SKM-1 treated with dmso at 0.1 percent for 144 hours (cell line): ENCODE measurements around the gene SCUBE3.

ENCODE experiments used
- DNase-seq: peaks from one replicate; lab custom pipeline; 2025; ENCODE audit not compliant: unreplicated experiment; lab: John Stamatoyannopoulos, UW

SCUBE3 gene

DNA sequence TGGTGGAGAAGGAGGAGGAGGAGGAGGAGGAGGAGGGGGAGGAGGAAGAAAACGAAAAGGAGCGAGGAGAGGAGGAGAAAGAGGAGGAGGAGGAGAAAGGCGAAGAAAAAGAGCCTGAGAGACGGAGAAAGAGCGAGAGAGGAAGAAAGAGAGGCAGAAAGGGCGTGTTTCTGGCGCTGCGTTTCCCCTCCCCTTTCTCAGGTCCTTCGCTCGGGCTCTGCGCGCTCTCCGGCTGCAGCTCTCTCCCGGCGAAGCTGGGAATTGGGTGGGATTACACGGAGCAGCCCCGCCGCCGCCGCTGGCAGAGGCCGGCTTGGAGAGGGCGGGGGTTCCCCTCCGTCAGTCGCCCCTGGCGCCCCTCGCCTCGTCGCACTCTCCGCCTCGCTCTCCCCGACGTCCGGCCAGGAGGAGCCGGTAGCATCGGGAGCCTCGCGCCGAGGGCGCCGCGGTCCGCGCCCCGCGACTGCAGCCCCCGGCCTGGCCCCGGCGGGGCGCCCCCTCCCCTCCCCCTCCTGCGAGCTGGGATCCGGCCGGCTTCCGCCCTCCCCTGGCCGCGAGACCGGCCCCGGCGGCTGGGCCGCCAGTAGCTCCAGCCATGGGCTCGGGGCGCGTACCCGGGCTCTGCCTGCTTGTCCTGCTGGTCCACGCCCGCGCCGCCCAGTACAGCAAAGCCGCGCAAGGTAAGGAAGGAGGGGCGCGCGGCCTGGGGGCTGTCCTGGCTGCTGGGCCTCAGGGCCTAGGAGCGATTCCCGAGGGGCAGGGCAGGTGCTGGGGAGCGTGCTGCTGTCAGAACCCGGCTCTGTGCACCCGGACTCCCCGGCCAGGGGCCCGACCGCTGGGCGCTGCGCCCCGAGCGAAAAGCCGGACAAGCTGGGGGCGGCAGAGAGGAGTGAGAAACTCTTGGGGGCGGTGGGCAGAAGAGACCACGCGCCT lies at the start of gene SCUBE3:
Gene SCUBE3, plus strand, starts transcription at position 133 of the 933 bp plus-strand sequence. Its CDS starts 463 bp downstream, at position 596.
- no peak for DNase-seq

DNA sequence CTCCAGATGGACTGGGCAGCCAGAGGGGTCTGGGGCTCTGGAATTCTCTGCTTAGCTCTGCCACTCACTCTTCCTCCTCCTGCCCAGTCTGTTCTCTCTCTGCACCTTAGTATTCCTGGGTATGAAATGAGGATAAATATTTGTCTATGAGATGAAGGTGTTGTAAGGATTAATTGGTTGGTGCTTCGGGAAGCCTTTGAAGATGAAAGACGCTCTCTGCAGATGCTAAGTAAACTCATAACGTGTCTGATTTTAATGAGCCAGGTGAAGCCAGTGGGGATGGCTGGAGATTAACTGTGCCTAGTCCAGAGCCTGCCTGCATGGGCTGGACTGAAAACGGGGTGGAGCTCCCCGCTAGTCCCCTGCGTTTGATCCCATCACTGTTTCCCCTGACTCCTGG lies 49.5 kb upstream of the SCUBE3 start:
- DNase-seq = no peak

DNA sequence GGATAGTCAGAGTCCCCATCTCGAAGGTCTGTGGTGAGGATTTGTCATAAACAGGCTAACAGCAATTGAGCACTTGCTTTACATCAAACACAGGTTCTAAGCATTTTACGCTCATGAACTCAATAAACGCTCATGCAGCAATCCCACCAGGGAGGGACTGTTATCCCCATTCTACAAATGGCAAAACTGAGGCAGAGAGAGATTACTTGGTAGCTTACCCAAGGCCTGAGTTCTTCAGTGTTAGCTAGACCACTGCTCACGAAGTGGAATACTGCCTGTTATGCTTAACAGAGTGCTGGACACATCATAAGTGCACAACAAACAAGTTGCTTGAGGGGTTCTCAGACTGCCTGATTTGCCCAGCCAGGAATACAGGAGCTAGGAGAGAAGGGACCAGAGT lies 48.9 kb upstream of the SCUBE3 start:
- no peak for DNase-seq

DNA sequence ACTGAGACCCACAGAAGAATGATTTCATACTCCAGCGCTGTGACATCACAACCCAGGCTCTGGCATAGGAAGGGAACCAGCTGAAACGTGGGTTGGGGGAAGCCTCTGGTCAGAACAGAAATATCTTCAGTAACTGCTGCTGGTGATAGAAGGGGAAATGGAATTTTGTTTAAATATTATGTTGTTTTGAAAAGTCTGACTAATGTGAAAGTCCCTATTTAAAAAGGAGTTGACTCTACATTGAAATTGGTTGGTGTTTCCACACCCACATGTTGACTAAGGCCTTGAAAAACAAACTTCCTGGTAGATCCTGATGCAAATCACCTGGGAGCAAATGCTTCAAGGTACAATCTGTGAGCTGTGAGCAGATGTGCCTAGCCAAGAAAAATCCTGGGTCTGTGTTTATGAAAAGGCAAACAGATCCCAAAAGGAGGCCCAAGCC lies 48.1 kb upstream of the SCUBE3 start:
- DNase-seq = no peak

DNA sequence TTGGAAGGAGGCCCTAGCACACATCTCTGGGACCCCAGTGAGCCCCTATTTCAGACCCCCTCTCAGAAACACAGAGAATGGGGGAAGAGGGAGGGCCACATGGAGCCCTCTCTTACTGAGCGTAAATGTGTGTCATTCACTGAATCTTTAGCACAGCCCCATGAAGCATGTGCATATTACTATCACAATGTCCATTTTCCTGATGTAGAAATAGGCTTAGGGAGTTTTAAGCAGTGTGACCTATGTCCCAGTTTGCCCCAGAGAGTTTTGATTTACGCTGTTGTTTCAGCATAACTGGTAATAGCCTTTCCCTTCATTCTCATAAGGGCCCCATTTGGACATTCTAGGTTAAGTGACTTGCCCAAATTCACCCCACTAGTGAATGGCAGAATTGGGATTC lies 47.6 kb upstream of the SCUBE3 start:
- no peak for DNase-seq

DNA sequence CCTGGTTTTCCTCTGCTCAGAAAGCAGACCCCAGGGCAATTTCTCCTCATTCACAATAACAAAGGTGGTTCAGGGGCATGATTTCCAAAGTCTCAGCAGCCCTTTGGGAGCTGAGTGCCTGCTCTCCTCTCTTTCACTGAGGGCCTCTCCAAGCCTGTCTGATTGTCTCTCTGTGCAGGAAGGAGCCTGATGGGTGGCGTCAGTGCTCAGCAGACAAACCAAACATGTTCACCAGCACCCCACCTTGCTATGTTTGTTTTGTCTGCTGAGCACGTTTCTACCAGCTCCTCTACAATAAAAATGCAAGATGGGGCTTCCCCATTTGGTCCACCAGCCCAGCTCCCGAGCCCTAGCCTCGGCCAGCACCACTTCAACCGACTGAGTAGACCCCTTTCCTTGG lies 47.2 kb upstream of the SCUBE3 start:
- no peak for DNase-seq

DNA sequence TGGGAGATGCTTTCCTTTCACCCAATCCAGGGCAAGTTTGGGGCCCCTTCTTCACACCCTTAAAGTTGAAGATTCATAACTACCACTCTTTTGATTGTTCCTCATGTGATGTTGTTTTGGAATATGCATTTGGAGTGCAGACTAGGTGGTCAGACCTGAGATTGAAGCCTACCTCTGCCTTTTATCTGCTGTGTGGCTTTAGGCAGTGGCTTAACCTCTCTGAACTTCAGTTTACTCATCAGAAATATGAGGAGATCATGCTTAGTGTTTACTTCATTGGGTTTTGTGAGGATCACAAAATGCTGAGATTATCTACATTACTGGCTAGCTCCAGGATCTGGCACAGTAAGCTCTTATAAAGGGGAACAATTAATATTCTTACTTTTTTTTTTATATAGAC lies 46.3 kb upstream of the SCUBE3 start:
- DNase-seq = no peak

DNA sequence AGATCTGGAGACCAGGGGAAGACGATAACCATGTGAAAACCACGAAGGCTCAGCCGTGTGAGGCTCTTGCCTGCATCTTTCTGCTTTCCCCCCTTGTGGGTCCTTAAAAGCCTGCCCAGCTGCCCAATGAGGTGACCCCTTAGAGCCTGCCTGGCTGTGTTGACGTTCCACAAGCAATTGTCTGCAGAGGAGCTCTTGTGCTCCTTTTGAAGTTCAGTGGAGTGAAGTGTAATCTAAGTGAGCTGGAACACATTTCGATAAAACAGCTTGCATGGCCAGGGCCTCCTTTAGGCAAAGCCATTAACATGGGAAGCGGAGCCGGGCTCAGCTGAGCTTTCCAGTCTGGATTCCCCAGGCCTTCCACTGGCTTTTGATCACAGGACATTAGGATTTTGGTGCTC lies 45.3 kb upstream of the SCUBE3 start:
- DNase-seq = no peak

DNA sequence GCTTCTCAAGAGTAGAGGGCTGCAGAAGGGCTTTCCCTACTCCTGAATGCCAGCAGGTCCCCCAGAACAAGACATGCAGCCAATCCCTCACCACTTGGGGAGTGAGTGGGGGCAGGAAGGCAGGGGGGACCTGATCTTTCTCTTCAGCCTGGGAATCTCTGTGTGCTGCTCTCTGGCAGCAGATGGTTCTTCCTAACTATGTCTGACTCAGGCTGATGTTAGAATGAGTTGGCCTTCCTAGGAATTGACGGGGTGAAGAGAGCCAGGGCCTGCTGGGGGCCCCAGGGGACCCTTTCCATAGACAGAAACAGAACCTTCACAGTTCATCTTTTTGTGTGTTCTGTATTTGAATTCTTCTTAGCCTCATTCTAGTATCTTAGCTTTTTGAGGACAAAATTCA lies 43.6 kb upstream of the SCUBE3 start:
- no peak for DNase-seq

DNA sequence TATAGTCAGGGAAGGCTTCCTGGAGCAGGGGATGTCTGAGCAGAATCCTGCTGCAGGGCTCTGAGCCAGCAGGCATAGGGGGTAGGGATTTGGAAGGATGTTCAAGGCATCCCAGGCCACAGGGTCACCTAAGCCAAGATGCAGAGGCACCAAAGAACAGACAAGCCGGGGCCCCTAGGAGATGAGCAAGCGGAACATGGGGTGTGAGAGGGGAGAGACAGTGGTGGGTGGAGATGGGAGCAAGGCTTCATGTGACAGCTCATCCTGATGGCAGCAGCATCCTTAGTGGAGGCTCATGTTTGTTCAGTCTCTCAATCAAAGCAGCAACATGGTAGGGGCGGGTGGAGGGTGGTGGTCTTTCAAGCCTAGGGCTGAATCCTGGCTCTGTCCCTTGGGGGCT lies 42.9 kb upstream of the SCUBE3 start:
- no peak for DNase-seq

DNA sequence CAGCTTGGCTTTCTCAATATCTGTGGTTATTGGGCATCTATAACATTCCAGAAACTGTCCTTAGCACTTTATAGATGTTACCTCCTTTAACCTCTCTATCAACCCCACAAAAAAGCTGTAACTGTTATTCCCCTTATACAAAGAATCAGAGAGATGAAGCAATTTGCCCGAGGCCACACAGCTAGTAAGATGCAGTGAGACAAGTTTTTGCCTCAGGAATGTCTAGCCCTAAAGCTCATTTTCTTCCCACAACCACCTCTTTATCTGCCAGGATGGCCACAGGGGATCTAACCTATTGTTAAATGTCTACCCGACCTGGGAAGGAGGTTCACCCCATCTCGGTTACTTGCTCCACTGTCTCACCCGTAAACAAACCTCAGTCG lies 40.7 kb upstream of the SCUBE3 start:
- DNase-seq = no peak

DNA sequence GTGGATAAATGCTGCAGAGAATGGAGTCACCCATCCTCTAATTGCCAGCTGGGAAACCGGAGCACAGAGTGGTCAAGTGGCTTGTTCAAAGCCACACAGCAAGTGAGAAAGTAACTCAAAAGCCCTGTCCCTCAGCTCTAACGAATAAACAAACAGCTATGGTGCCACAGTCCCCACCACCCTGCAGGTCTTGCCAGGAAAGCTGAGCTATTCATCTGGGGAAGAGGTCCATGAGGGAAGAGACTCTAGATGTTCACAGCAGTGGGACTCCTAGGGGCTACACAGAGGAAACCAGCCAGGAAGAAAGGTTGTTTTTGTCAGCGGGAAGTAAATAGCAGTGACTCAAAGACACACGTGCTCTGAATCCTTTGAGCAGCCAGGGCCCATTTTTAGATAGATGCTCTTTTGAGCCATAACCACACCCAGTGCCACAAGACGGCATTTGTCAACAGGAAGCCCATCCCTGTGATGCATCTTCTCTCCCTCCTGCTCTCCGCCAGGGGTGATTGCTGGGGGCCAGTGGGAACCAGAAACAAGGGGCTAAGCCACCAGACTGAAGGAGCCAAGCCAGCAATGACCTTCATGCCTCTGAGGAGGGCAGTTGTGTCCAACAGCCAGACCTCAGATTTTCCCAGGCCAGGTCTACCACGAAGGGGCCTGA lies 40.2 kb upstream of the SCUBE3 start:
- DNase-seq = no peak

DNA sequence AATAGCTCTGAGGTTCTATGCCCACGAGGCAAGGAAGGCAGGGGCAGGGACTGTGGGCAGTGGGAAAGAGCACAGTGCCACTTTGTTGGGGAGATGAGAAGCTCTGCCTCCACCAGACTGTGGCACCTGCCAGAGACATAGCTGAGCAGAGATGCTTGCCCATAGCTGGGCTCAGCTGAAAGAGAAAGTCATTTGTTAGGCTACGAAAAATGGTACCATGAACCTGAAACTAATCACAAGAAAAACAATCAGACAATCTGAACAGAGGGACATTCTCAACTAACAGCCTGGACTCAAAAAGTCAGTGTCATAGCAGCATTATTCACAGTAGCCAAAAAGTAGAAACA lies 39.7 kb upstream of the SCUBE3 start:
- DNase-seq = no peak

DNA sequence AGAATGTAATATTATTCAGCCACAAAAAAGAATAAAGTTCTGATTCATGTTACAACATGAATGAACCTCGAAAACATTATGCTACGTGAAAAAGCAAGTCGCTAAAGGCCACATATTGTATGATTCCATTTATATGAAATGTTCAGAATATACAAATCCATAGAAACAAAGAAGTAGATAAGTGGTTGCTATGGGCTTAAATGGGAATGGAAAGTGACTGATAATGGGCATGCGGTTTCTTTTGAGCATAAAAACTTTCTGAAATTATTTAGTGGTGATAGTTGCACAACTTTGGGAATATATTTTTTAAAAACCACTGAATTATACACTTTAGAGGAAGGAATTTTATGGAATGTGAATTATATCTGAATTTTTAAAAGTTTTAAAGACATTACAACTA lies 39.3 kb upstream of the SCUBE3 start:
- no peak for DNase-seq

DNA sequence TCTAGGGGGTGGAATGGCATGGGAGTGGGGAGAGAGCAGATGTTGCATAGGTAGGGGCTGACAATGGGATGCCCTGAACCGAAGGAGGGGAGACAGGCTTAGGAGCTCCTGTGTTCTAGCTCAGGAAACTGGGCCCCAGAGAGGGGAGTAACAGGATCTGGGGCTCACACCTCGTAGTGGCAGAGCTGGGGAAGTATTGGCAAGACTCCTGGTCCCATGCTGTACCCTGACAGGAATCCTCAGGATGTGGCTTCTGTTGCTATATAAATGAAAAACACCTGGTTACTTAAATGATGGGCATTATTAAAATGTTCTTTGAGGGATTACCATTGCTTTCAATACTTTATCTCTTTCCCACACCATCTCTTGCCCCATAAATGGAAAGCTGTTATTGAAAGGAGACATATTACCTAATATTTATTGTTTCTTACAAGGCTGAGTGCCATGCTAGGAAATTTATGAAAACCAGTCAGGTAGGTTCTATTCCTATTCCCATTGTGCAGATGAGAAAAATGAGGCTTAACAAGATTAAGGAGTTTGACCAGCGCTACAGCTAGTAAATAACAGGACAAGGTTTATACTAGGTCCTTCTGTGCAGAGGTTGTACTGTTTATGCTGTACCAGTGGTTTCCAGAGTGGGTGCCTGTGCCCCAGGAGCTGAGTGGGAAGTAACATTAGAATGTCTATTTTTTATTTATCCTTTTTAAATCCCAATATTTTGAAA lies 37.3 kb upstream of the SCUBE3 start:
- DNase-seq = no peak

DNA sequence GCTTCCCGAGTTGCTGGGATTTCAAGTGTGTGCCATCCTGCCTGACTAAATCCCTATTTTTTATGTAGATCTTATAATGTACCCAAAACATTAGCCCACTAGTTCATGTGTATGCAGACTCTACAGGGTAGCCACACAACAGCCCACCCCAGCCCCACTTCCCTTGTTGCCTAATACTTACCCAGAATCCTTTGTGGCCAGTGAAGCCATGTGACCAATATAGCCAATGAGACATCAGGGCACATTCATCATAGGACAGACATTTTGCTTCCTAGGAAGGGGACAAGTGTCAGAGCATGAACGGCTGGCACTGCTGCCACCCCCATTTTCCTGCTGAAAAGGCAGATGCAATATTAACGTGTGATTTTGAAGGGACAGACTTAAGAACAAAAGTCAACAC lies 36.6 kb upstream of the SCUBE3 start:
- no peak for DNase-seq

DNA sequence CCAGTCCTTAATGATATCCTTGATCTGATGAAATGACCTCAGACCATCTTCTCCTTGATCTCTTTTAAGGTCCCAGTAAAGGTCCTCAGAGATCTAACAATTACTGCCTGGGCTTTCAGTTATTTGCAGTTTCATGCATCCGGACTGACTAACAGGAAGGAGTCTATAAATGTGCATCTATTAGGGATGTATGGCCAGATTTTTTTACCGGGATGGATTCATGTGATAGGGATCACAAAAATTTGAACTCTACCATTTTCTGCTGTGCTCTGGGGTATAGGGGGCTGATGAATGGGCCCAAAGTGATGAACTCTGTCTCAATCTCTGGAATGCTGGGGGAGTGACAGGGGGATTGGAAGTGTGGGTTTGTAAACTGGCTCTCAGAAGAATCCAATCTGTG lies 36.2 kb upstream of the SCUBE3 start:
- DNase-seq = no peak

DNA sequence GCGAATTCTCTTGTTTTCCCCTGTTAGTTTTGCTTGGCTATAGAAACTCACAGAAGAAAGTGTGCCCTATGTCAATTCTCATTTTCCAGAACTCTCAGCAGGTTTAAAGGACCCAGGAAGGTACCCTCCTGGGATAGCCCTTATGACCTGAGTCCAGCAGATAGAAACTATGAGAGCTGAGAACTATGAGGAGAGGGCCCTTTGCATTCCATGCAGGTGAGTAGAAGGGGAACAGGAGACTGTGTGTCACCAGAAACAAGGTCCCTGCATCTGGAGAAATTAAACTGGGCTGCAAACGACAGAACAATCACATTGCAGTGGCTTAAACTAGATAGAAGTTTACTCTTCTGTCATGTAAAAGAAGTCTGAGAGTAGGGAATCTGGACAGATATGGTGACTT lies 35.7 kb upstream of the SCUBE3 start:
- no peak for DNase-seq

DNA sequence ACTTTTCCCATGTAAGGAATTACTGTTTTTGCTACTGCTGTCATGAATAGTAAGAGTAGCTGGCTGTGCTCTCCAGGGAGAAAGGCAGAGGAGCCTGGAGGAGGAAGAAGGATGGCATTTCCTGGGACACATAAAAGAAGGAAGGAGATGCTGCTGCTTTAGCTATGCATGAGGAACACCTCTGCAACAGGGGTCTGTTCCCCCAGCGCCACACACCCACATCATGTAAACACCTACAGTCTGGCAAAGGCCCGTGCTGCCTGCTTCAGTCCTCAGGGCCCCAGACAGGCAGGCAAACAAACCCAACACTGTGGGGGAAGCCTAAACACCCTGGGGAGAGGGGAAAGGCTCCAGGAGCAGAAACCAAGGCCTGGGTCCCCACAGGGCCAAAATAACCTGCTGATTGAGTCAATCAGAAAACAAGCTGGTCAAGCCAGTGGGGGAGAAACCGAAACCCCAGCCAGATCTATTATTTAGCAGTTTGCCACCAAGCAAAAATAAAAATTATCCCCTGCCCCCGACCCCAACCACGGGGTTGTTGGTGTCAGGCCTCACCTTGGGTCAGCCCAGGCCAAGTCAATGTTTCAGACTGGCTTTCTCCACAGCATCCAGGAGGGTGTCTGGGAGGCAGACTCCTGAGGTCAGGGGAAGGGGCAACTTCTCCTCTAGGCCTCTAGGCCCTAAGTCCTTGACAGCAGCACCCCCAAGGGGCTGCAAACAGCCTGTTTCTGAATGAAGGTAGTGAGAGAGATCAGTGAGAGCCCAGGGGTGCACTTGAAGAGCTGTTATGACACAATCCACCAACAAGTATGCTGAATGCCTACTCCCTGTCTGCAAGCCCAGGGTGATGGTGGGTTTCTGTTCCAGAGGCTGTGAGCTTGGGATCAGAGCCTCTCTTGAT lies 34.6 kb upstream of the SCUBE3 start:
- no peak for DNase-seq

DNA sequence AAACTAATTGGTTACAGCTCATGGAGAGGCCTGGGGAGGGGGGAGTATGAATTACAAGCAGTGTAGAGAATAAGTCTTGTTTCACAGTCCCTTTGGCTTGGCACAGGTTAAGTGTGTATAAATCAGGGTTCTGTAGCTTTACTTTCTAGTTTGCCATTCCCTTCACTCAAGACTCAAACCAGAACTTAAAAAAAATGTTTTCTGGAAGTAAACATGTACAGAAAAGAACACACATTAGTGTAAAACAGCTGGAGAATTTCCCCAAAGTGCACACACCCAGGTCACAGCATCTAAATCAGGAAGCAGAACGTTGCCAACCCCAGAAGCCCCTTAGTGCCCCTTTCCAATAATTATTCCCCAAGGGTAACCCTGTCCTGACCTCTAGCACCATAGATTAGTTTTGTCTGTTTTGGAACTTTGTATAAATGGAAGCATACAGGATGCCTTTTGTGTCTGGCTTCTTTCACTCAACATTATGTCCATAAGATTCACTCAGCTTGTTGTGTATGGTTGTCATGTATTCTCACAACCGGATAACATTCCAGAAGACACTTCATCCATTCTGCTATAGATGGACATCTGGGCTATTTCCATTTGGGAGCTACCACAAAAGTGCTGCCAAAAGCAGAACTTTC lies 33.7 kb upstream of the SCUBE3 start:
- no peak for DNase-seq
